Natural killer cell treated with Interleukin-12 subunit alpha and Interleukin-12 subunit beta and Interleukin-15 and Interleukin-18, amount 100 ng/mL, for 72 hours (primary cell): ENCODE data around the gene MYH9. TPM values are rescaled to one million over a fixed set of nuclear protein-coding genes. Genes with fewer than 3 reads are reported as not detected.

Experiments used
- ATAC-seq, 2 donors: fragments of 150-1000 bp; cut with Tn5 transposase in 1 of 2; sonication (Bioruptor Pico), chemical (Tn5 transposase) in 1 of 2; 2 replicates each; pipeline ENCODE4 v1.10.0; 2021
- DNase-seq: peaks from one replicate; pipeline ENCODE4 v3.0.0; 2022; ENCODE audit warnings: low spot score
- H3K27ac Mint-ChIP-seq, 2 donors: 1 replicate in 1 of 2; 2 replicates in 1 of 2; pipeline ENCODE4 v1.8.0; 2022; ENCODE audit warnings: mixed read lengths in 2 of 2, mild to moderate bottlenecking in 1 of 2, moderate library complexity in 1 of 2
- H3K27me3 Mint-ChIP-seq, 2 donors: 1 replicate in 1 of 2; 2 replicates in 1 of 2; pipeline ENCODE4 v1.8.0; 2022; ENCODE audit warnings: mixed read lengths in 2 of 2
- H3K36me3 Mint-ChIP-seq: one replicate; pipeline ENCODE4 v1.8.0; 2022; ENCODE audit warnings: mixed read lengths
- H3K4me1 Mint-ChIP-seq, 2 donors: 1 replicate in 1 of 2; 2 replicates in 1 of 2; pipeline ENCODE4 v1.8.0; 2022; ENCODE audit warnings: low read depth in 2 of 2, mixed read lengths in 2 of 2, mild to moderate bottlenecking in 1 of 2
- H3K4me3 Mint-ChIP-seq: one replicate; pipeline ENCODE4 v1.8.0; 2022; ENCODE audit warnings: mixed read lengths
- H3K9me3 Mint-ChIP-seq: 2 replicates; pipeline ENCODE4 v1.8.0; 2022; ENCODE audit warnings: mixed read lengths
- total RNA-seq, 2 donors: library from RNA; stranded (reverse); gene quantifications; one replicate each; pipeline ENCODE4 v1.2.3, GENCODE V29; 2022

The MYH9 gene
- total RNA-seq, 2 donors from 2014 or later: 623 to 642 TPM

DNA sequence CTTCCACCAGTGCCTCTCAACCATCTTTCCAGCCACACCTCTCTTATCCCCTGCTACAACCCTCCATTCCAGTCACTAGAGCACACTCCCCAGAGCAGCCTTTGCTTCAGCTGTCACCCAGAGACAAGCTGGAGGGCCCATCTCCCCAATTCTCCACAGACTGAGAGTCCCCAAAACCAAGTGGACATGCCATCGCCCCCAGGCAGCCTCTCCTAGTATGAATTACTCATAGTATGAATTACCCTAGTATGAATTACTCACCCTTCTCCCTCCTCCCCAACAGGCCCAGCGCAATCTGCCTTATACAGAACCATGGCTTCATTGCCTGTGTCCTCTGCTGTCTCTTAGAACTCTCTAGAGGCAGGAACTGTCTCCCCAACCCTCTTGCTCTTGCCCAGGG is 24.8 kb downstream of the MYH9 start:
- Mint-ChIP-seq H3K36me3 (peaks cover 6% of the 10 kb centered on the region), H3K4me1 (peaks cover 83 to 88% of the 10 kb centered on the region in 2 donors), H3K27me3 (no peaks in the 10 kb centered on the region), H3K9me3 (no peaks in the 10 kb centered on the region), H3K27ac (peak overlapping the region; percentile 81 to 90), H3K4me3 (peak overlapping the region; percentile 74)
- peak; percentile 56 for DNase-seq
- ATAC-seq: peak in 1 of 2 donors; percentile 18

DNA sequence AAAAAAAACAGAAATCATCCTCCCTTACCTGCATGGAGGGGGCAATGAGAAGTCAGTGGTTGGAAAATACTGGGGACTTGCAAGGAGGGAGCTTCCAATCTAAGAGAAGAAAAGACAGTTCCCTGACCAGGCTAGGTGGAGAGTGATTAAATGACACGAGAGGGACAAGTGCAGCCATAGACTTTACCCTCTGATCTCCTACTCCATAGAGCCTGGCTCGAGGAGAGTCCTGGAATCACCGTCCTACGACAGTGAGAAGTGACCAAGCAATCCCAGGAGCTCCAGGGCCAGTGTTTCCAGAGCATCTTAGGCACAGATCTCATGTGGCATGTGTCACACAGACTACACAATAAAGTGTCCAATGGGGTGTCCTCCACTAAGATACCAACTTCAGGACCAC is 25.7 kb downstream of the MYH9 start:
- Mint-ChIP-seq H3K27me3 (no peaks in the 10 kb centered on the region), H3K9me3 (no peaks in the 10 kb centered on the region), H3K36me3 (peaks cover 6% of the 10 kb centered on the region), H3K27ac (peak overlapping the region; percentile 81 to 90), H3K4me1 (peaks cover 84 to 88% of the 10 kb centered on the region in 2 donors), H3K4me3 (peak overlapping the region; percentile 16)
- DNase-seq: peak; percentile 39
- no peak for ATAC-seq

DNA sequence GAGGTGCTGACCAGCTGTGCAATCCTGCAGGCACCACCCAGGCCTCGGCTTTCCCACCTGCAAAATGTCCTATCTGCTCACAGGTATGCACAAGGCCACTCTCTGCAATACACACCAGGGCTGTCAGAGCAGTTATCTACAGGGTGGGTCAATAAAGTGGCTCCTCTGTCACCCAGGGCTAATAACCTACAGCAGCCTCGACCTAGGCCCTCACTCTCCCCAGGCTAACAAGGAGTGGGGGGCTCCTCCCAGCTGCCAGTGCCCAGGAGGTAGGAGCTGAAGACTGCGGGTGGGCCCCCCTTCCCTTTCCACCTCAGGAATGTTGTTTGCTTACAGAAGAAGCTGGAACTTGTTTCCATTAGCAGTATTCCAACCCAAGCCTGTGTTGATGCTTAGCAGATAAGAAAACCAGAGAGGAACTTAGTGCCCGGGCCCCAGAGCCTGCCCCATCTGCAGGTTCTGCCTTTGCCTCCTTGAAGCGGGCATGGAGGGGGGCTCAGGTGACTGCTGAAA is 26.8 kb downstream of the MYH9 start:
- peak; percentile 58 for DNase-seq
- H3K4me3 Mint-ChIP-seq: peak overlapping the region; percentile 56
- no peak for ATAC-seq
- H3K27ac Mint-ChIP-seq: peak overlapping the region; percentile 81 to 90
- no peaks in the 10 kb centered on the region for H3K27me3 Mint-ChIP-seq
- peaks cover 81 to 84% of the 10 kb centered on the region in 2 donors for H3K4me1 Mint-ChIP-seq
- H3K9me3 Mint-ChIP-seq: no peaks in the 10 kb centered on the region
- peaks cover 6% of the 10 kb centered on the region for H3K36me3 Mint-ChIP-seq

DNA sequence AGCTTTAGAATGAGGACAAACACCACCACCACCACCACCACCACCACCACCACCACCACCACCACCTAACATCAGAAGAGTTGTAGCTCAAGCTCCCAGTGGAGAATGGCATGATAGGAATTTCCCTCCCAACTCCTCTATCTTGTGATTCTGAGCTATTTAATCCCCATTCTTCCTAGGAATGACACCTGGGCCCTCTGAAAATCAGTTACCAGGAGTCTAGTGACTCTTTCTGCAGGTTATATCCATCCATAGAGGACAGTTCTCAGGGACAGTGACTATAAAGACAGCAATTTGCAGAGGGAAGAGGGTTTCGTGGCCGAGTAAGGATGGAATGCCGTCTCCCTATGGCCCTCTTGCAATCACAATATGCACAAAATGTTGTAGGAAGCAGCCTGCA is 27.8 kb downstream of the MYH9 start:
- peak; percentile 18 for DNase-seq
- H3K4me1 Mint-ChIP-seq: peaks cover 87 to 90% of the 10 kb centered on the region in 2 donors
- H3K9me3 Mint-ChIP-seq: no peaks in the 10 kb centered on the region
- peak overlapping the region; percentile 83 to 90 for H3K27ac Mint-ChIP-seq
- no peaks in the 10 kb centered on the region for H3K27me3 Mint-ChIP-seq
- ATAC-seq: no peak
- H3K4me3 Mint-ChIP-seq: peak overlapping the region; percentile 68
- H3K36me3 Mint-ChIP-seq: peaks cover 6% of the 10 kb centered on the region

DNA sequence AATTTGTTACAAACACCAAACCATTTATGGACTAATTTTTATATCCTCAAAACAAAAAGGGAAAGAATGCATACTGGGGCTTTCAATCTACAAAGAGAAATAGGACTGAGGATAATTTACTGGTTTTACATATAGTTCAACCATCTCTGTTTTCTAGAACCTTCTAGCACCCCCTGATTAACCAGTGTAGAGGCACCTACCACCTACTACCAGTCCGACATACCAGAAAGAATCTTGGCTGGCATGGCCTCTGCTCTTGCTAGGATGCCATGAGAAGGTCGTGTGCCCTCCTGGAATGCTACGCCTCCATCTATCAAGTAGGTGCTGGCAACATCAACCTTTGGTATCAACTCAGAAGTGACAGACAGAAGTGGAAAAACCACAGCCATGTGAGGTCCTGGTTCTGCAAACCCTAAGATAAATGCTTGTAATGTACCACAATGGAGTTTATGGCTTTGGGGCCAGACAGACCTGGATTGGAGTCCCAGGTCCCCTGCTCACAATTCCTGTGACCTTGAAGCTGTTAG is 28.2 kb downstream of the MYH9 start:
- H3K4me3 Mint-ChIP-seq: peak overlapping the region; percentile 68
- peak; percentile 44 for DNase-seq
- H3K27me3 Mint-ChIP-seq: no peaks in the 10 kb centered on the region
- H3K27ac Mint-ChIP-seq: peak overlapping the region; percentile 83 to 90
- H3K36me3 Mint-ChIP-seq: peaks cover 6% of the 10 kb centered on the region
- no peaks in the 10 kb centered on the region for H3K9me3 Mint-ChIP-seq
- peaks cover 87 to 90% of the 10 kb centered on the region in 2 donors for H3K4me1 Mint-ChIP-seq
- ATAC-seq: no peak

DNA sequence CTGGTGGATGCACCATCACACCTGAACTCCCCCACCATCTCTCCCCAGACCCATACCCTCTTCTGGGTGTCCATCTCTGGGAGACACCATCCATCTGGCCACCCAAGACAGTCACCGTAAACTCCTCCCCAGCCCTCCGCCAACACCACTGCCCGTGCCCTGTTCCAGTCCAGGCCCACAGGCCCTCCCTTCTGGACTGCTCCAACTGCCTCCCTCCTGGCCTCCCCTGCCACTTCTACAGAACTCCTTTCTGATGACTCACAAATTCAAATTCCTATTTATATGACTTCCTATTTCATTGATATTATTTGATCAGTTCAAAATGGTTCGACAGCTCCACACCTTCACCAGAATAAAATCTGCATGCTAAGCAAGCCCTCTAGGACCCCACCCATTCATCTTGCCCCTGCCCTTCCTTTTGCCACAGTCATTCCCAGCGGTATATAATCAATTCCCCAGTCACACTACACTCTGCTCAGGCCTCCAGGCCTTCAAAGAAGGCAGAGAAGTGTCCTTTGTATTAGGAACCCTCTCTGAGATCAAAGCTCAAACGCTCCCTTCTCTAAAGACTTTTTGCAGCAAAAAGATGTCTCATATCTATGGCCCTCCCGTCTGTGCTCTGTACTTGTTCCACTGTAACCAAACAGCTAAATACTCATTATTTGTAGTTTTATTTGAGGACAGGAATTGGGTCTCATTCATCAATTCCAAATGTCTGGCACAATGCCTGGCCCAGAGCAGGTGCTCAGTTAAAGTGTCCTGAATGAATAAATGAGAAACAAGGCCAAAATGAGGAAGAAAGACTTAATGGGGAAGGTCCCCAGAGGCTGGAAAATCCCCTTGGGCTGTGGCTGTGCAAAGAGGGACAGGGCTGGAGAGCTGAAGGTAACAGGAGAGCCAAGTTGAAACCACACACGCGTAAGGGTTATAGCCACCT is 29.0 kb downstream of the MYH9 start:
- Mint-ChIP-seq H3K27ac (peak overlapping the region; percentile 83 to 90), H3K27me3 (no peaks in the 10 kb centered on the region), H3K9me3 (no peaks in the 10 kb centered on the region), H3K4me3 (peak overlapping the region; percentile 68), H3K4me1 (peaks cover 87 to 90% of the 10 kb centered on the region in 2 donors), H3K36me3 (peaks cover 6% of the 10 kb centered on the region)
- peak; percentile 73 for DNase-seq
- ATAC-seq: peak in 1 of 2 donors; percentile 53

DNA sequence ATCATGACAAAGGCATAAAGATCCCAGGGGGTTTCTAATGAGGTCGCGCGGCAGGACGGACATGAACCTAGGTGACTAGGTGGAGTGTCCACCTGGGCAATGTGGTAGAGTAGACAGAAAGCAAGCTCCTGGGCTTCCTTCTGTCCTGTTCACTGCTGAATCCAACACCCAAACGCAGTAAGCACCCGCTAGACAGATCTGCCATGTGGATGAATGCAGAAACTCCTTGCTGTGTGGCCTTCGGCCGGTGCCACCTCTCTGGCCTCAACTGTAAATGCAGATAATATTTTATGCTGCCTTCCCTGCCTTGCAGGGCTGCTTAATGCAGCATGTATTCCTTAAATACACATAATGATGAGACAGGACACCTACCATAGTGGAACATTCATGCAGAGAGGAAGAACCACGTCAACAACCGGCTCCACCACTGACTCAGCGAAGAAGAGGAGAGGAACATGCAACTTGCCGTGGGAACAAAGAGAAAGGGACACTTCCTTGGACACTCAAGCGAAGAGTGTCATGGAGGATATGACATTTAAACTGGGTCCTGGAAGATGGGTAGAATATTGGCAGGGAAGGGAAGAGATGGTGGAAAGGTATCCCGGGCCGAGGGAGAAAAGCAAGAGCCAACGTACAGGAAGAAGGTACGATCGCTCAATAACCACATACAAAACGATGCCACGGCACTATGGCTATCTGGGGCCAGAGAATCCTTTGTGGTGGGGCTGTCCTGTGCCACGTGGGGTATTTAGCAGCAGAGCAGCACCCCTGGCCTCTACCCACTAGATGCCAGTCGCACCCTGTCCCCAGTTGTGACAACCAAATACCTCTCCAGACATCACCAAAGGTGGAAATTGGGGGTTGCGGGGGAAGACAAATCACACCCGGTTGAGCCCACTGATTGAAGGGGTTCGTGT is 30.8 kb downstream of the MYH9 start:
- peak; percentile 60 for DNase-seq
- peaks cover 6% of the 10 kb centered on the region for H3K36me3 Mint-ChIP-seq

DNA sequence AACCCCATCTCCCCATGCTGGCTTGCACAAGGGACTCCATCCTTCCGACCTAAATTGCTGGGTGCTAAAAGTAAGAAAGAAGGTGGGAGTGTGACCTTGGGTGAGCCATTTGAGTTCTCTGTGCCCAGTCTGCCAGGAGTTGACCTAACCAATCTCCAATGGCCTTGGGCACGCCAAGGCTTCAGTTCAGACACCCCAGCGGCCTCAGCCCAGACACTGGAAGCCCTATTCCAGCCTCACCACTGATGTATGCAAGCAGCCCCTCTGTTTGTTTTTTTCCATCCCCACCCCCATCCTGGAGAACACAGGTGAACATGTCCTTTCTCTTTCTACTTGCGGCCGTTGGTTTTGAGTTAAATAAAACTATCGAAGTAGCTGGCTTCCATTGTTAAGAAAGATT is 31.9 kb downstream of the MYH9 start:
- peaks cover 77 to 82% of the 10 kb centered on the region in 2 donors for H3K4me1 Mint-ChIP-seq
- H3K9me3 Mint-ChIP-seq: no peaks in the 10 kb centered on the region
- H3K27ac Mint-ChIP-seq: peak overlapping the region; percentile 83 to 90
- ATAC-seq: no peak
- no peak for DNase-seq
- no peaks in the 10 kb centered on the region for H3K27me3 Mint-ChIP-seq
- H3K4me3 Mint-ChIP-seq: peak overlapping the region; percentile 81
- H3K36me3 Mint-ChIP-seq: peaks cover 6% of the 10 kb centered on the region

More for the DNA sequence above, 30.8 kb downstream of the MYH9 start:
- Mint-ChIP-seq H3K27me3 (no peaks in the 10 kb centered on the region), H3K4me1 (peaks cover 80 to 85% of the 10 kb centered on the region in 2 donors), H3K9me3 (no peaks in the 10 kb centered on the region), H3K4me3 (peak overlapping the region; percentile 81), H3K27ac (peak overlapping the region; percentile 83 to 90)
- peak; percentile 54 to 58 for ATAC-seq

DNA sequence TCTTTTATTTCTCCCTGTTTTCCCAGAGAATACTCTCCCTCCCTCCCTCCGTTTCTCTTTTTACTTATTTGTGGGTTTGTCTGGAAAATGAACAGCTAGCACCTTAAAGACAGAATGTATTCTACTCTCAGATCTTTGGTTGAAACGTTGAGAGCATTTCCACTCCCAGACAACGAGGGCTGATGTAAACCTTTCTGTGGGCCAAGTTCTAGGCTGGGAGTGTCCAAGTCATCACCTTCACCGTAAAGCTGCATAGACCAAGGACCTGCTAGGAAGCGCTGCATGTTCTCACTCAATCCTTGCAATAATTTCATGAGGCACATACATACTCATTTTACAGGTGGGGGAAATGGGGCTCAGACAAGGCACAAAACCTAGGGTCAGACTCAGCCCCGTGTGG is 32.4 kb downstream of the MYH9 start:
- H3K27ac Mint-ChIP-seq: peak overlapping the region; percentile 83 to 90

DNA sequence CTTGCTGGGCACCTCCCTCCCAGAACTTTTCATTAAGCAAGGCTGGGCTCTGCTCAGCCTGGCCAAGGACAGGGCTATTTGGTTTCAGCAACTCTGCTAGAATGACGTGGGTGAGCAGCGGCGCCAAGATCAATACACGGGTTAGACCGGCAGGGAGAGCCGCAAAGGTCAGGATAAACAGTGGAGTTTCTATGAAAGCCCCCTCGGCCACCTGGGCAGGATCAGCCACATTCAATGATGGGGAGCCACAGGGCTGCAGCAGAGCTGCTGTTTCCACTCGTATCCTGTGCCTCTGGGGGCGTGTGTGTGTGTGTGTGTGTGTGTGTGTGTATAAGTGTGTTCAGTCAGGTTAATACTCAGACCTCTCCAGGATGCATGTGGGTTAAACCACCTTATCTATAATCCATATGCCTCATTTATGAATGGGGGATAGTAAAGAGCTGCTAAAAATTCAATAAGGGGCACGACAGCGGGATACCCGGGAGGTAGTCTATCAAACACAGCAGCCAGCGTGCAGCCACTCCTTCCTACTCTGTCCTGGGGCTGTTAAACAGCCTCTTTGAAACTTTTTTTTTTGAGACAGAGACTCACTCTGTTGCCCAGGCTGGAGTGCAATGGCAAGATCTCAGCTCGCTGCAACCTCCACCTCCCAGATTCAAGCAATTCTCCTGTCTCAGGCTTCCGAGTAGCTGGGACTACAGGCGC is 34.8 kb downstream of the MYH9 start:
- H3K4me3 Mint-ChIP-seq: peak overlapping the region; percentile 30
- H3K9me3 Mint-ChIP-seq: no peaks in the 10 kb centered on the region
- ATAC-seq (no peak), DNase-seq (no peak)
- H3K27ac Mint-ChIP-seq: peak overlapping the region; percentile 69 to 83
- H3K27me3 Mint-ChIP-seq: no peaks in the 10 kb centered on the region
- peaks cover 67 to 70% of the 10 kb centered on the region in 2 donors for H3K4me1 Mint-ChIP-seq
- no peaks in the 10 kb centered on the region for H3K36me3 Mint-ChIP-seq

More for the DNA sequence above, 32.4 kb downstream of the MYH9 start:
- H3K27me3 Mint-ChIP-seq: no peaks in the 10 kb centered on the region
- H3K9me3 Mint-ChIP-seq: no peaks in the 10 kb centered on the region
- peaks cover 77 to 84% of the 10 kb centered on the region in 2 donors for H3K4me1 Mint-ChIP-seq
- H3K4me3 Mint-ChIP-seq: peak overlapping the region; percentile 81
- no peak for DNase-seq
- peaks cover 6% of the 10 kb centered on the region for H3K36me3 Mint-ChIP-seq
- no peak for ATAC-seq

DNA sequence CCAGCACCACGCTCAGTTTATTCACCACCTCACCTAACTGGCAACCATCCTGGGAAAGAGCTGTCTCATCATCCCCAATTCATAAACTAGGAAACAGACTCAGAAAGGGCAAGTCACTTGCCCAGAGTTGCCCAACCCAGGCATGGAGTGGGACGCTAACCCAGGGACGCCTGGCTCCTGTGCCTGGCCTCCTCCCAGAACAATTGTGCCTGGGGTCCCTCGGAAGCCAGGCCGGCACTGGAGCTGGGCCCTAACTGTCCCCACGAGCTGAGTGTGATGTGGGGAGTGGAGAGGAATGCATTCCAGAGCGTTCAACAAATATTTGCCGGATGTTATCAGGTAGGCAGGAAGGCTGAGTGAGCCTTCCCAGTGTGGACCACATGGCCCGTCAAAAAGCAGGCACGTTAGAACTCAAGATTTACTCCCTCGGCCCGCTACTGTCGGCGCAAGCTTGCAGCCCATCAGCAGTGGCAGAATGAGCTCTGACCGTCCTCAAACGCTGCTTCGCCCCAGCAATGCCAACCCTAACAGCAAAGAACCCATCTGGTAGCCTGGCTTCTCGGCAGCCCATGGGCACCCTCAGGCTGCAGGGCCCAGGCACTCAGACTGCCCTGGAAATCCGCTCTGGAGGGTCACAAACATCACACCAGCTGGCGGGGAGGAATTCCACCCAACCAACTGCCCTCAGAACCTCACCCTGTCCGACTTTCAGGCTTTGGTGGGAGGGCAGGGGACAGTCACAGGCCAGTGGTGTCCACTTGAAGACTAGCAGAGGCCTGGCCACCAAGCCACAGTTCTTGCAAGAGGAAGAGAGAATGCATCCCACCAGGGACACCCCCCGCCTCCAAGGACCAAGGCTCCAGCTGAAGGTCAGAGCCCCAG is 35.6 kb downstream of the MYH9 start:
- no peak for ATAC-seq
- peak overlapping the region; percentile 69 to 83 for H3K27ac Mint-ChIP-seq
- no peaks in the 10 kb centered on the region for H3K27me3 Mint-ChIP-seq
- no peaks in the 10 kb centered on the region for H3K9me3 Mint-ChIP-seq
- H3K4me3 Mint-ChIP-seq: peak overlapping the region; percentile 30
- DNase-seq: no peak
- peaks cover 4% of the 10 kb centered on the region for H3K36me3 Mint-ChIP-seq
- H3K4me1 Mint-ChIP-seq: peaks cover 60 to 66% of the 10 kb centered on the region in 2 donors
